ENCODE data around the gene GSS.

The GSS gene

DNA sequence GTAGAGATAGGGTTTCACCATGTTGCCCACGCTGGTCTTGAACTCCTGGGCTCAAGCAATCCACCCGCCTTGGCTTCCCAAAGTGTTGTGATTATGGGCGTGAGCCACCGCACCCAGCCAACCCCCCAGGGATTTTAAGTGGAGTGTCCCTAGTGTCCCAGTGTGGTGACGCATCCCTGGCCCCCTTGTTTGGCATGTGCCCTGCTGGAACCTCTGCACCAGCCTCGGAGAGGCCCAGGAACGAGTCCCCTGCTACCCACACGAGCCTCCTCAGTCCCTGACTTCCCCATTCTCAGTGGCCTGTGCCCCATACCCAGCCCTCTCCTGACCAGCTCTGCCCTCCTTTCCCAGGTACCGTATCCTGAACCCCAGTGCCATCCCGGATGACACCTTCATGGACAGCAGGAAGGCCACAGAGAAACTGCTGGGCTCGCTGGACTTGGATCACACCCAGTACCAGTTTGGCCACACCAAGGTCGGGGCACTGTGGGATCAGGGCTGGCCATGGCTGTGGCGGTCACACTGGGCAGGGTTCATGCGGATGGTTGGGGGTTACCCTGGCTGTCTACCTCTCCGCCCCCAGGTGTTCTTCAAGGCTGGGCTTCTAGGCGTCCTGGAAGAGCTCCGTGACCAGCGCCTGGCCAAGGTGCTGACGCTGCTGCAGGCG is 37.3 kb upstream of the GSS start:
- DNase-seq, result no peak

DNA sequence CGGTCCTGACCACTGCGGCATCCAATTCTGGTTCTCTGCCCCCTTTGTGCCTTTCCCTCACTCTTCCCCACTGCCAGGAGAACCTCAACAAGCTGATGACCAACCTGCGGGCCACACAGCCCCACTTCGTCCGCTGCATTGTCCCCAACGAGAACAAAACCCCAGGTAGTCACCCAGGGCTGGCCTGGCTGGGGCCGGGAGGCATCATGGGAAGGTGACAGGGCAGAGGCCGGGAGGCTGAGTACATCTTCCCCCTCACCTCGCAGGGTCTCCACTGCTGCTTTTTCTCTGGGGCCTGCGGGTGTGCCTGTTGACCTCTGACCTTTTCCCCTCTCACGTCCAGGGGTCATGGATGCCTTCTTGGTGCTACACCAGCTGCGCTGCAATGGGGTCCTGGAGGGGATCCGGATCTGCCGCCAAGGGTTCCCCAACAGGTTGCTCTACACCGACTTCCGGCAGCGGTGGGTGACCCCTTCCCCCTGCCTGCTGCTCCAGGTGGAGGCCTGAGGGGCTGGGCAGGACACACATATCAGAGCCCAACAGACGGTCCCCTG is 35.1 kb upstream of the GSS start:
- no peak for DNase-seq

DNA sequence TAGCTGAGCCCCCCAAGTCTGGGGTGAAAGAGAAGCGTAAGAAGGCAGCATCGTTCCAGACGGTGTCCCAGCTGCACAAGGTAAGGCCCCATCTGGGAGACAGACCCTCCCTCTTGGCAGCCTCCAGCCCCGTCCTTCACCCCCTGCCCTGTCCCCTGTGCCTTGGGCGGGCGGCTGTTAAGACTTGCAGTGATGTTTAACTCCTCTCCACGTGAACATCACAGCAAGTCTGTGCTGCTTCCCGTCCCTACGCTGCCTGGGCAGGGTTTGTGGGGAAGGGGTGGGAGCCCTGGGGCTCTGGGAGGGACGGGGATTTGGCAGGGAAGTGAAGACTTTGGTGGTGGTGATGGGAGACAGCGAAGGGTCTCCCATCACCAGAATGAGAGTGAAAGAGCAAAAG is 34.6 kb upstream of the GSS start:
- DNase-seq, result no peak

DNA sequence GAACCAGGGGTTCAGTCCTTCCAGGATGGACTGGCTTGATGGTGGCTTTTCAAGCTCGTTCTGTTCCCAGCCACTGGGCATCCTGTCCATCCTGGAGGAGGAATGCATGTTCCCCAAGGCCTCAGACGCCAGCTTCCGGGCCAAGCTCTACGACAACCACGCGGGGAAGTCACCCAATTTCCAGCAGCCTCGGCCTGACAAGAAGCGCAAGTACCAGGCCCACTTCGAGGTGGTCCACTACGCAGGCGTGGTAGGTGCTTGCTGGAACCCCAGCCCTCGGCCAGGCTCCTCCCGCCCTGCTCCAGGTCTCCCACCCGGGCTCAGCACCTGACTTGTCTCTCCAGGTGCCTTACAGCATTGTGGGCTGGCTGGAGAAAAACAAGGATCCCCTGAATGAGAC is 34.1 kb upstream of the GSS start:
- DNase-seq, result no peak

DNA sequence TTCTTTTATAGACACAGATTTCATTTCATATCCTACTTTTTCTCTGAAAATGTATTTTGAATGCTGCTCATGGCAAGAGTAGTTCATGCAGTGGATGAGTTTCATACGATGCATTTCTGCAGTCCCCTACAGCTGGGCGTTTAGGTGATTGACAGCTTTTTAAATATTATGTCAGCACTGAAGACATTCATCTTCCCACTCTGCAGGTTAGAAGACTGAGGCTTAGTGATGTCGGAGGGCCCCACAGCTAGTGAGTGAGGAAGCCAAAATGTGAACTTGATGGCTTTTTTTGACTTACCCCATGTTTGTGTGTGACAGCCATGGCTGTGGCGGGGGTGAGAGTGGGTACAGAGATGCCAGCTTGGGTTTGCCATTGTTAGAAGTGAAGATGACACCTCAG is 33.5 kb upstream of the GSS start:
- no peak for DNase-seq

DNA sequence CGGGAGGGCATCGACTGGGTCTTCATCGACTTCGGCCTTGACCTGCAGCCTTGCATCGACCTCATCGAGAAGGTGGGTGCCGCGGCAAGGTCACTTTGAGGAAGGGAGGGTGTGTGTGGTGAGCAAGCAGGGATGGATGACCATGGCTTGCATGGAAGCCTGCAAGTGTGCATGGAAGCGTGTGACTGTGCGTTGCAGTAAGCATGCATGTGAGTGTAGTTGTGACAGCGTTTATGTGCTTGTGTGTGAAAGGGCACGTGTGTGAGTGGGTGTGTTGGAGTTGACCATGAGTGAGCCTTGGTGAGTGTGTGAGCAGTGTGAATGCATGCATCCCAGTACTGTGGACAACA is 32.6 kb upstream of the GSS start:
- no peak for DNase-seq

DNA sequence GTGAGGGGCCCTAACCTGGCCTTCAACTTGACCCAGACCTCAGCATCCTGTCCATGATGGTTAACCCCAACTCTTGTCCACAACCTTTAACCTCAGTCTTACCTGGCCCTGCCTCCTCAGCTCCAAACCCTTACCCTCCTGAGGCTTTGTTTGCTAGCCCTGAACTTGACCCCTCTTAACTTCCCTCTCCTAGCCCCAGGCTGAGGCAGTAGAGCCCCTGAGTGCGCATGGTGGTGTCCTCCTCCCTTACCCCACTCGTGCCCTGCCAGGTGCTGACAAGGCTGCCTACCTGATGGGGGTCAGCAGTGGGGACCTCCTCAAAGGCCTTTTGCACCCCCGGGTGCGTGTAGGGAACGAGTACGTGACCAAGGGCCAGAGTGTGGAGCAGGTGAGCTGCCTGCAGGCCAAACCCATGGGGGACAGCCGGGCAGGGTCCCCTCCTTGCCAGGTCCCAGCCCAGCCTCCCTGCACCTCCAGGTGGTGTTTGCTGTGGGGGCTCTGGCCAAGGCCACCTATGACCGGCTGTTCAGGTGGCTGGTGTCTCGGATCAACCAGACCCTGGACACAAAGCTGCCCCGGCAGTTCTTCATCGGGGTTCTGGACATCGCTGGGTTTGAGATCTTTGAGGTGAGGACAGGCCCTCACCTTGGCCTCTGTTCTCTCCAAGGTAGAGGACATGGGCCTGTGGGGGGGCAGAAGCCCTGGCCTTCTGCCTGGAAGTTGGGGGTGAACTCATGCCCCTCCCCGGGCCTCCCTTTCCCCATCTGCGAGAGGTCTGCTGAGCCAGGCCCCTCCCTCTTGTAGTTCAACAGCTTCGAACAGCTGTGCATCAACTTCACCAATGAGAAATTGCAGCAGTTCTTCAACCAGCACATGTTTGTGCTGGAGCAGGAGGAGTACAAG is 31.9 kb upstream of the GSS start:
- no peak for DNase-seq

DNA sequence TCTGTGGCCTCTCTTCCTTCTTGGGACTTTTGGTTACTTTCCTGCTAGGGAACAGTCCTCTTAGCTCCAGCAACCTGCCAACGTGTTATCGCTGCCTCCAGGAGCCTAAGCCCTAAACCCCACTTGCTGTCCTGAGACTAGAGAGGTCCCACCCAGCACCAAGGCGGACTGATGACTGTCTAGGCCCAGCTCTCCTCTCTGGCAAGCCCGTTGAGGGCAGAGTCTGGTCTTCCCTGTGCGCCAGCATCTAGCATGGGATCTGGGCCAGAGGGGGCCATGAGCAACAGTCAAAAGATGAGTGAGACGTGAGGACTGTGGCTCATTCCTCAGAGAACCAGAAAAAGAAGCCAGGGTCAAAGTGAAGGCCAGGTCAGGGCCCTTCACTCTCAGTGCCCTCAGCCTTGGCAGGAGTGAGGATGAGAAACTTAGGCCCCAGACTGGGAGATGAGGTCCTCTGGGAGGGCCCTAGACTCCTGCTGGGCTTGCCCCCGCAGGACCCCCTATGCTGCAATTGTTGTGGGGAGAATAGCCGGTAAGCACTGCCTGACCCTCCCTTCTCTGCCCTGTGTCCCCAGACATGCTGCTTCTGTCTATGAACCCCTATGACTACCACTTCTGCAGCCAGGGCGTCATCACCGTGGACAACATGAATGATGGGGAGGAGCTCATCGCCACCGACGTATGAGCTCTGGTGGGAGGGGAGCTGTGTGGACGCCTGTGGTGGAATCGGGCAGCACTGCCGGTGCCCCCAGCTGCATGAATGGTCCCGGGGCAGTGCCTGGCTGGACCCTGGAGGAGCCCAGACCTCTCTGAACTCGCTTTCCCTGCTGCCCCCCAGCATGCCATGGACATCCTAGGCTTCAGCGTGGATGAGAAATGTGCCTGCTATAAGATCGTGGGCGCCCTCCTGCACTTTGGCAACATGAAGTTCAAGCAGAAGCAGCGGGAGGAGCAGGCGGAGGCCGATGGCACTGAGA is 31.0 kb upstream of the GSS start:
- no peak for DNase-seq

DNA sequence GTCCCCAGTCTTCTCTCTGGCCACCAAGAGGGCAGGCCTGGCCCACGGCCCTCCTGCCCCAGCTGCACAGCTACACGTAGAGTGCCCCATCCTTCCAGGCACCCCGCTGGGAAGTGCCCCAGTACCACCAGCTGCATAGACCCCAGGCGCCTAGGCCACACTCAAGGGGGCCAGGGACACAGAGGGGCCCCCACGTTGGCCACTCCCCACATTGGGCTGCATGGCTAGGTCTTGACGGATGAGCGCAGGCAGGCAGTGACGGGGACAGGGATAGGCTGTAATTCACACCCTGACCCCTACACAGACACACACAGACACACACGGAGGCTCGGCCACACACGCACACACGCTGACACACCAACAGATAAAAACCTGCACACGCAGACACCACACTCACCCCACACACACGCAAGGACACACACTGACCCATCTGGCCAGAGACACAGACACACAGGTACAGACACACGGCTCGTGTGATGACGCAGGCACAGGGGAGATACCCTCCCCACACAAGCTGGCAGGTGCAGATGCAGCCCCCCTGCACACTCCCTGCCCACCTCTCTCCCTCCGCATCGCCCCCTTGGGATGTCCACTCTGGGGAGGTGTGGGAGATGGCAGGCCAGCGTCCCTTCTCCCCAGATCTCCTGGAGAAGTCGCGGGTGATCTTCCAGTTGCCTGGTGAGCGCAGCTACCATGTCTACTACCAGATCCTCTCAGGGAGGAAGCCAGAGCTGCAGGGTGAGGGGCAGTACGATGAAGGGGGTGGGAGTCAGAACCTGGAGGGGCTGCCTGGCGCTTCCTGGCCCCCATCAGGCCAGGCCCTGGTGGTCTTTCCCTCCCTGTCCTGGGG is 30.1 kb upstream of the GSS start:
- DNase-seq, result no peak

DNA sequence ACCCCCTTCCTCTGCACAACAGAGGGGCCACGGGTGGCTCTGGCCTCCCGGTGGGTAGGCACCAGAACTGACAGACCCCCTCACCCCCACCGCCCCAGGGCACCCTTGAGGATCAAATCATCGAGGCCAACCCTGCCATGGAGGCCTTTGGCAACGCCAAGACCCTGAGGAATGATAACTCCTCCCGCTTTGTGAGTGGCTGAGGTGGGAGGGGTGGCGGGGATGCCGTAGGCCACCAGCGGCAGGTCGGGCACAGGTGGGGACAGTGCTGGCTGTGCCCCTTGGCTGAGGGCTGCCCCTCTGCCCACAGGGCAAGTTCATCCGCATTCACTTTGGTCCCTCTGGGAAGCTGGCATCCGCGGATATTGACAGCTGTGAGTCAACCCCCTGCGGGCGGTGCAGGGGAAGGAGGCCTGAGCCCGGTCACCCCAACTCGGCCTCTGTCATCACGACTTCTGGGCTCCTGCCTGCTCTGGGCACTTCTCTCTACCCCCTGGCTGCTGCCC is 29.2 kb upstream of the GSS start:
- DNase-seq, result no peak

DNA sequence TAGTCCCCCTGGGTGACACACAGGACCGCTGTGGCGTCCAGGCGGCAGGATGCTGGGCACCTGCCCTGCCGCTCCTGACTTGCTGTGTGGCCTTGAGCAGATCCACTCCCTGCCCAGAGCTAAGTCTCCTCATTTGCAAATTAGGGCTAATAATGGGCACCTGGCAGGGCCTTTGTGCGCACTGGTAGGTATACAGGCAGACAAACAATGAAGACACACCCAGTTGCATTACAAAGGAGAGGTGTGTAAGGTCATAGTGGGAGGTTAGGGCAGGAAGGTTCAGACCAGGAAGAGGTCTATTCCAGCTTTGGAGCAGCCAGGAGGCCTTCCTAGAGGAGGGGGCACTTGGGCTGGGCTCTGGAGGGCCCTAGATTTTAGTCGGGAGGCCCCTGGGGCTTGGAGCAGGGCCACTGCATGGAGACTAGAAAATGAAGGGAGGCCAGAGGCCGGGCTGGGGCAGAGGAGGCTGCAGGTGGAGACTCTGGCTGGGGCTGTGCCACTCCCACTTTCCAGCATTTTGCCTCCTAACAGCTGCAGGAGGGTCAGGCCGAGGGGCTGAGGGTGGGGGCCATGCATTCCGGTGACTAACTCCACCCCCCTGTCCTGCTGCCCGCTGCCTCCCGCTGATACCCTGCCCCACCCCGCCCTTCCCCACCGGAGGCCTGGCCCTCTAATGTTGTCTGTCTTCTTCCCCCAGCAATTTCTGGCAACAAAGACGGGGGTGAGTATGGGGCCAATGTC is 28.6 kb upstream of the GSS start:
- DNase-seq, result no peak

DNA sequence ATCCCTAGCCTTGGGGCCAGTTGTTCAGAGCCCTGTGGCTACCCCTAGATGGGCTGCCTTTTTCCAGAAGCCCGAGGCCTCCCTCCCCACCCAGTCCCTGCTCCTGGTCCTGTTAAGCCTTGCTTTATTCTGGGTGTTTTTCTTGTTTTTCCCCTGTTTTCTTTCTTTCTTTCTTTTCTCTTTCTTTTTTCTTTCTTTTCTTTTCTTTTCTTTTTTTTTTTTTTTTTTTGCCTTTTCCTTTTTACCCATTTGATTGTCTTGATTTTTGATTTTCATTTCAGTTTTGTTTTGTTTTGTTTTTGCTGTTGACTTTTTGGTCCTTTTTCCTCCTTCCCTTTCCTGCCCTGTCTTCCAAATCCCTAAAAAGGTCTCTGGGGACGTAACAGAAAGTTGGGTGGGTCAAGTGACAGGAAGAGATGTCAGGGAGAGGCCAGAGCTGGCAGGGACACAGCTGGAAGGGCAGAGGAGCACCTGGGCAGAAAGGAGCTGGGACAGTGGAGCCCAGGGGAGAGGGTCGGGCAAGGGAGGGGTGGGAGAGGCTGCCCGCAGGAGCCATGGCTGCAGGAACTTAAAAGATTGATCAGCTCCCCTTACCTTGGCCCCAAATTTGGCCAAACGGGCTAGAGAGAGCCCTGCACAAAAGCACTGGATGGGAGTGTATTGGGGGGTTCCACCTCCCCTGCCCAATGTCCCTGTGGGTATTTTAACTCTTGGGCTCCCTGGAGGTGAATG is 27.6 kb upstream of the GSS start:
- DNase-seq, result no peak

DNA sequence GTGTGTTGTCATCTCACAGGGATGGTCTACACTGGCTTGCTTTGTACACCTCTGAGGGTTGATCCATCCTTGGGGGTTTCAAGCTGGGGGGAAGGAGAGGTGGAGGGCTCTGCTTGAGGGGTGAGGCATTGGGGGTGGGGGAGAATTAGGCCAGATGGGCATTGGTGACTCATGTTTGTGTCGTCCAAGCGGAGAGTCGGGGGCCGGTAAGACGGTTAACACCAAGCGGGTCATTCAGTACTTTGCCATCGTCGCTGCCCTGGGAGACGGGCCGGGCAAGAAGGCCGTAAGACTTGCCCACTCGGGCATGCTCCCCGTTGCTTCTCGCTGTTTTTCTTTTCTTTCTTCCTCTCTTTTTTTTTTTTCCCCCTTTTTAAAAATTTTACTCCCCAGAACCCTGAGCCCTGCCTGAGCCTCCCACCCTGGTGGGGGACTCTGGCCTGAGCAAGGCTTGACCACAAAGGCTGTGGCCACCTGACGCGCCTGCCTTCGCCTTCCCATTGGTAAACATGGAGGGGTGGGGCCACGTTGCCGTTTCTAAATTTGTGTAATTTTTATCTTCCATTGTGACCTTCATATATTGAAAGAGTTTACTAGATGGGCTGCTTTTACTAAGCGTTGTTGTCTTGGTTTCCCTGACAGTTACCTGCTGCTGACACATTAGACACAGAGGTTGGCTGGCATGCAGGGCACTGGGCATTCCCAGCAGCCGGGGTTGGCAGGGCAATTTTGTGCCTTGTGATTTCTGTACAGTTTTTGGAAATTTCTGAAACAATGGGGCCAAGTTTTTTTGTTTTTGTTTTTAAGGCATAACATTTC is 26.9 kb upstream of the GSS start:
- DNase-seq, result no peak

DNA sequence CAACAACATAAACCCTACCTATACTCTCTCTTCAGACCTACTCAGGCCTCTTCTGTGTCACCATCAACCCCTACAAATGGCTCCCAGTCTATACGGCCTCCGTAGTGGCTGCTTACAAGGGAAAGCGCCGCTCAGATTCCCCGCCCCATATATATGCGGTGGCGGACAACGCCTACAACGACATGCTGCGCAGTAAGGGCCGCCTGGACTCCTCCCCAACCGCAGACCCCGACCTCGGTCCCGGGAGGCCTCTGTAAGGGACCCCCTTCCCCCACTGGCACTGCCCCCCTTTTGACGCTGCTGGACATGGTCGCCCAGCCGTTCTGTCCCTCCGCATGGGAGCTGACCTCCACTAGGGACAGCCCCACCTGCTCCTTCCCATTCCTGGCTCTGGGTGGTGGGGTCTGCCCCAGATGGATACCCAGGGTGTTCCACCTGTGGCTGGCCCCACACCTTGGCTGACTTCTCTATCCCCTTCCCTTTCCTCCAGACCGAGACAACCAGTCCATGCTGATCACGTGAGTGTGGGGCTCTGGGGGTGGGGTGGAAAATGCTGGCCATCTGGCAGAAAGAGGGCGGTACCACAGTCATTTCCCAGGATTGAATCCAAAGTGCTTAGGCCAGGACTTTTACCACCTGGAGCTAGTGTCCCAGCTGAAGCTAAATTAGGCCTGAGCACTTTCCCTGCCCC is 25.1 kb upstream of the GSS start:
- peak; percentile 39 for DNase-seq

DNA sequence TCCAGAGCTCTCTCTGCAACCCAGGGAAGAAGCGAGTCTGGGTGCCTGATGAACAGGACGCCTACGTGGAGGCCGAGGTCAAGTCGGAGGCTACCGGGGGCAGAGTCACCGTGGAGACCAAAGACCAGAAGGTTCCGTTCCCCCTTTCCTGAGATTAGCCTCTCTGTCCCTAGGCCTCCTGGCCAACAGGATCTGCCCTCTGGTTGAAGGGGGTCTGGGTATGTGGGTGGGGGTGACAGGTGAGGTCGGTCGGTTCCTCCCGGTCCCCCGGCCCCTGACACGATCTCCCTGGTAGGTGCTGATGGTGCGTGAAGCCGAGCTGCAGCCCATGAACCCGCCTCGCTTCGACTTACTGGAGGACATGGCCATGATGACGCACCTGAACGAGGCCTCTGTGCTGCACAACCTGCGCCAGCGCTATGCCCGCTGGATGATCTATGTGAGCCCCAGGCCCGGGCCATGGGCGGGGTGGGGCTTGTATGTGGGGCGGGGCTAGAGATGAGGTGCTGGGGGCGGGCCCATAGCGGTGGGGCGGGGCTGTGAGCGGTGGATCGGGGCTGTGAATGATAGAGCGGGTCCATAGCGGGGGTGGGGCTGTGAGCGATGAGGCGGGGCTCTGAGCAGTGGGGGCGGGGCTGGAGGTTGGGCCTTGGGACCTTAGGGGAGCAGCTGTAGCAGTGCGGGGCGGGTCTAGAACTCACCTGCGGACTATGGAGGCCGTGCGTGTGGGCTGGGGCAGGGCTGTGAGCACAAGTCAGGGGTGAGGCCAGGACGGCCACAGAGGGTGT is 24.0 kb upstream of the GSS start:
- DNase-seq, result no peak

DNA sequence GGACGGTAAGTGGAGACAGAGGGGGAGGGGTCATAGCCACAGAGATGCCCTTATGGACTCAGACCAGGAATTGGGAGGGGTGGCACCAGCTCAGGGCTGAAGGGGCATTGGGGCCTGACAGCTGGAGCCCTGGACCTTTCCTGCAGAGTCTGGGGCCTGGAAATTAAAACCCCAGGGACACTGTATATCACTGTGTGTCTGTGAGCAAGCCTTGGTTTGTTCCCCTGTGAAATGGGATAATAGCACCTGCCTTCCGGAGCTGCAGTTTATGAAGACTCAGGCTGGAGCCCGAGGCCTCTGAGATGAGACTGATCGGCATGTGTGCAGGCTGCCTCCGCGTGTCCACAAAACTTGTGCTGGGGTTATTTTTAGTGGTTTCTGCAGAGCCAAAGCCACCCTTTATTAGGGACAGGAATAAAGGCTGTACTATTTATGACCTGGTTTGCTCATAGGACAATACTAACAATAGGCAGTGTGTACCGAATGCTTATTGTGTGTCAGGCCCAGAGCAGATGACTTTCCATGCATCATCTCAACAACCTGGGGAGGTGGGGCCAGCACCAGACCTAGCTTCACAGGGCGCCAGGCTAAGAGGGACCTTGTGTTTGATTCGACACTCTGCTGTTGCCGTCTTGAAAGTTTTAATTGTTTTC is 22.6 kb upstream of the GSS start:
- no peak for DNase-seq

DNA sequence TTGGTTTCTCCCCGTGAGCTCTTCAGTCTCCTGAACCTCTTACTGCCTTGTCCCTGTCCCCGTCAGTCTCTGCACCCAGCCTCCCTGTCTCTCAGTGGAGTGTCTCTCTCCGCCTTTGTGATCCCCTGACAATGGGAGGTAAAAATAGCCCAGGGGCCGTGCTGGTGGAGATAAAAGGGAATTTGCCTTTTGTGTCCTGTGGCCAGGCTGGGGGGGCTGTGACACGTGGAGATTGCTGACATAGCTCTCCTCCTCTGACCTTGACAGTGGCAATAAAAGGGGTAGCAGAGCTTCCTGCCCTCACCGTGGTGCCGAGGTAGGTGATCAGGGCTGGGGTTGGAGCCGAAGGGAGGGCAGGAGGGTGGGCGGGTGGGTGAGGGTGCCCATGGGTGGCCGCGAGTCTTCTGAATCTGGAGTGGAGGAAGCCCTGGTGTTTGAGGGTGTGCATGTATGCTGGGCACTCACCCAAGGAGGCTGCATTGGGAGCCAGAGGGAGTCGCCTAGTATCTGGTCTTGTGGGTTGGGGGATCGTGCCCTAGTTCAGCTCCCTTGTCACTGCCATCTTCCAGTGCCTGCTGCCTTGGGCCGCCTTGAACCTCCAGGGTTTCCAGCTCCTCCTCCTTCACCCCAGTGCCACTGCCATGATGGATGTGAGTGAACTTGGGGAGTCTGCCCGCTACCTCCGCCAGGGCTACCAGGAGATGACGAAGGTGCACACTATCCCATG is 21.9 kb upstream of the GSS start:
- no peak for DNase-seq

Data from NCI-H1694 (cell line).